Stomach (tissue), 4 donors: ENCODE measurements around the gene AUTS2.

Source experiments
- EP300 ChIP-seq: sonication (generic); formaldehyde crosslinking; IDR thresholded peaks from one replicate; pipeline ENCODE4 v1.6.1; 2017; ENCODE audit warnings: antibody characterized with exemption
- TF ChIP-seq, protein P1 (sequence below), 7 experiments: fragments of 450-650 bp in 4 of 7; fragments of 200-600 bp in 3 of 7; sonication (generic) in 3 of 7; IDR thresholded peaks; one replicate each; pipeline ENCODE4 v1.5.1; 2016 to 2019; ENCODE audit warnings: antibody characterized with exemption in 7 of 7, control low read depth in 2 of 7, mild to moderate bottlenecking in 1 of 7

DNA sequence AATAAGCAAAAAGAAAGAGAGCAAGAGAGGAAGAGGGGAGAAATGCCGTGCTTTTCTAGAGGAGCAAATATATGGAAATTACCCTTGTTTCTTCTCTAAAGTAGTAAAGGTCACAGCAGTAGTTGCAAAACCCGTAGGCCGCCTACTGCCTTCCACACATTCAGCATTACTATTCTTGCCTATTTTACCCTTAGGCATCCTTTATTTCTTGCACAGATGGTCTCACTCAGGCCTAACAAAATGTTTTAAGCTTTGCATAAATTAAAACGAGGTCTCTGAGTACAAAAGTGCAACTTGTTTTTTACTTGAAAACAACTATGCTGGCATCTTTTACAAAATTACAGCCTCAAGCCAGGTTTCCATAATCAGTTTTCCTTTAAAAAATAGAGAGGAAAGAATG is 644.6 kb downstream of the AUTS2 start:
- no peak for TF ChIP-seq EP300
- TF ChIP-seq, protein P1, sequence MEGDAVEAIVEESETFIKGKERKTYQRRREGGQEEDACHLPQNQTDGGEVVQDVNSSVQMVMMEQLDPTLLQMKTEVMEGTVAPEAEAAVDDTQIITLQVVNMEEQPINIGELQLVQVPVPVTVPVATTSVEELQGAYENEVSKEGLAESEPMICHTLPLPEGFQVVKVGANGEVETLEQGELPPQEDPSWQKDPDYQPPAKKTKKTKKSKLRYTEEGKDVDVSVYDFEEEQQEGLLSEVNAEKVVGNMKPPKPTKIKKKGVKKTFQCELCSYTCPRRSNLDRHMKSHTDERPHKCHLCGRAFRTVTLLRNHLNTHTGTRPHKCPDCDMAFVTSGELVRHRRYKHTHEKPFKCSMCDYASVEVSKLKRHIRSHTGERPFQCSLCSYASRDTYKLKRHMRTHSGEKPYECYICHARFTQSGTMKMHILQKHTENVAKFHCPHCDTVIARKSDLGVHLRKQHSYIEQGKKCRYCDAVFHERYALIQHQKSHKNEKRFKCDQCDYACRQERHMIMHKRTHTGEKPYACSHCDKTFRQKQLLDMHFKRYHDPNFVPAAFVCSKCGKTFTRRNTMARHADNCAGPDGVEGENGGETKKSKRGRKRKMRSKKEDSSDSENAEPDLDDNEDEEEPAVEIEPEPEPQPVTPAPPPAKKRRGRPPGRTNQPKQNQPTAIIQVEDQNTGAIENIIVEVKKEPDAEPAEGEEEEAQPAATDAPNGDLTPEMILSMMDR (IDR thresholded peaks at IDR 0.05), result no peak
